Measurements from ENCODE around the gene THAP5. TPM values are rescaled to one million over a fixed set of nuclear protein-coding genes. Genes with fewer than 3 reads are reported as not detected.
A peak's percentile ranks its signal among the peaks of the same experiment; 100 is the strongest.

Gene THAP5
- polyA plus RNA-seq, 2 of the 4 experiments (the other 2 are of a cell fraction) = 20.5 to 27.4 TPM

DNA sequence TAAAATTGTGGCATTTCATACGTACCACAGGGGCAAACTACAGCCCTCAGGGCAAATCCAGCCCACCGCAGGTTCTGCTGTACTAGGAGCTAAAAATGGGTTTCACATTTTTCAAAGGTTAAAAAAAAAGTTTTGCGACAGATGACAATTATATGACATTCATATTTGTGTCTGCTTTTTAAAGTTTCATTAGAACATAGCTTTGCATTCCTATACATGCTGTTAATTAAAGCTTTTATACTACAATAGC lies 42.8 kb downstream of the THAP5 start:
- FAIRE-seq (no peak), ATAC-seq (no peak), DNase-seq (ENCODE audit: low read depth in 1 of 2, low spot score in 1 of 2) (no peak)
- CTCF ChIA-PET = interaction anchor here (2.6 kb wide), 1 partner anchor 30 kb away, joined by 12 read pairs; no protein-coding TSS in a partner anchor
- Histone ChIP-seq H3K4me2 (peak overlapping the region; percentile 77), H3K27ac (peak overlapping the region; percentile 81 to 83), H3K4me3 (peak overlapping the region; percentile 57), H3K9me3 (no peaks in the 10 kb centered on the region), H3K4me1 (peaks cover 10% of the 10 kb centered on the region)
- POLR2A ChIA-PET = interaction anchor here (2.0 kb wide), 1 partner anchor 43 kb away, joined by 18 read pairs; the partner anchor contains the start of genes DNAJB9 and THAP5
- TF ChIP-seq, protein P1, sequence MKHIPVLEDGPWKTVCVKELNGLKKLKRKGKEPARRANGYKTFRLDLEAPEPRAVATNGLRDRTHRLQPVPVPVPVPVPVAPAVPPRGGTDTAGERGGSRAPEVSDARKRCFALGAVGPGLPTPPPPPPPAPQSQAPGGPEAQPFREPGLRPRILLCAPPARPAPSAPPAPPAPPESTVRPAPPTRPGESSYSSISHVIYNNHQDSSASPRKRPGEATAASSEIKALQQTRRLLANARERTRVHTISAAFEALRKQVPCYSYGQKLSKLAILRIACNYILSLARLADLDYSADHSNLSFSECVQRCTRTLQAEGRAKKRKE (CRISPR knock-in tag; IDR thresholded peaks at IDR 0.05; ENCODE audit: low read depth) = no peak
- peak; percentile 62; the same call in 1 of the 2 replicates for TF ChIP-seq HOXA7 (CRISPR knock-in tag; IDR thresholded peaks at IDR 0.05)
- WGBS (ENCODE audit: missing lambda C conversion rate) = 20% methylated on average over 3 of the region's 3 CpGs

DNA sequence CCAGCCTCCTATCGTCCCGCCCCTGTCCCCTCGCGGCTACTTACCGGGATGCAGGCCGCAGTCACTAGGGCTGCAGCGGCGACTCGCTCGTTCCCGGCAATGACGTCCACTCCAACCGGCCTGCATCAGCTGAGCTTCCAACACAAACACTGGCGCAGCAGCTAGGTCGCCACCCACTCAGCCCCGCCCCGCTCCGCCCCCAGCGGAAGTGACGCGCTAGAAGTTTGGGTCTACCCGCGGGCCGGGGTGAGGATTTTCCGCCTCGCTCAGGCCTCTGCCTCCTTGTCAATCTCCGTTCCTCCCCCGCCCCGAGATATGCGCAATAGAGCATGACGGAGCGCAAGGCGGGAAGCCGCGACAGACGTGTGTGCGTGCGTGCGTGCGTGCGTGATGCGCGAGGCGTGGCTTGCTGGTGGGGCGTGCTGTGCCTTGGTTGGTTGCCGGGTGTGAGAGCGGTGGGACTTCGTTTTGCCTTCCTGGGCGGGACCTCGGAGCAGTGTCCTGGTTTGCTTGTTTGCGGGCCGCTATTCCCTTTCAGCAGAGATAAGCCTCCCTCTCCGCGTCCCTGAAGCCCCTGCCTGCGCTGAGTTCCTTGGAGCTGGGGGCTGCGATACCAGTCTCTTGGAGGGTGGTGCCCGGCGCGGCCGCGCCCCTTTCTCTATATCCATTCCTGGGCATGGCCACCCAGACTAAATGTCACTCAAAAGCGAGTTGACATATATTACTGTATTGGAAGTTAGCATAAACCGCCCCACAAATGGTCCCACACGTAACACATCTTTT lies 43.3 kb downstream of the THAP5 start, which contains the start of gene PNPLA8:
Gene PNPLA8 (minus strand): TSS at position 151 of the 783 bp plus-strand sequence. CDS start 10,644 bp downstream, outside the sequence.
- DNase-seq (ENCODE audit: low read depth in 1 of 2, low spot score in 1 of 2) = peak; percentile 96 to 99

More for the DNA sequence above, 43.3 kb downstream of the THAP5 start, which contains the start of gene PNPLA8:
- 1% methylated on average over 47 of the region's 64 CpGs for WGBS (ENCODE audit: missing lambda C conversion rate)
- H3K4me3 ChIP-seq = peak within 1 kb of the TSS; percentile 78
- no peaks in the 10 kb centered on the region for H3K9me3 ChIP-seq
- peak within 1 kb of the TSS; percentile 81 to 83 for H3K27ac ChIP-seq
- peak within 1 kb of the TSS; percentile 94 for H3K4me2 ChIP-seq
- 0 out of 2 replicates have a peak, but pooled peaks have one; percentile 14 for TF ChIP-seq GATA3 (IDR thresholded peaks at IDR 0.05; ENCODE audit: borderline replicate concordance)
- TF ChIP-seq, protein P2, sequence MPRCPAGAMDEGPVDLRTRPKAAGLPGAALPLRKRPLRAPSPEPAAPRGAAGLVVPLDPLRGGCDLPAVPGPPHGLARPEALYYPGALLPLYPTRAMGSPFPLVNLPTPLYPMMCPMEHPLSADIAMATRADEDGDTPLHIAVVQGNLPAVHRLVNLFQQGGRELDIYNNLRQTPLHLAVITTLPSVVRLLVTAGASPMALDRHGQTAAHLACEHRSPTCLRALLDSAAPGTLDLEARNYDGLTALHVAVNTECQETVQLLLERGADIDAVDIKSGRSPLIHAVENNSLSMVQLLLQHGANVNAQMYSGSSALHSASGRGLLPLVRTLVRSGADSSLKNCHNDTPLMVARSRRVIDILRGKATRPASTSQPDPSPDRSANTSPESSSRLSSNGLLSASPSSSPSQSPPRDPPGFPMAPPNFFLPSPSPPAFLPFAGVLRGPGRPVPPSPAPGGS (IDR thresholded peaks at IDR 0.05) = peak; percentile 16; the same call in 1 of the 3 replicates
- peak; percentile 80; the same call in 1 of the 2 replicates for TF ChIP-seq MYC (IDR thresholded peaks at IDR 0.05; ENCODE audit: borderline replicate concordance, low read length)
- TF ChIP-seq NR3C1 (IDR thresholded peaks at IDR 0.05) = no peak
- peak; percentile 69 for TF ChIP-seq POLR2A (IDR thresholded peaks at IDR 0.05; ENCODE audit: low read length)
- TF ChIP-seq JUN (IDR thresholded peaks at IDR 0.05) = peak; percentile 4 to 71; a peak in 3 of 5 replicates
- TF ChIP-seq PHF8 (IDR thresholded peaks at IDR 0.05; ENCODE audit: borderline replicate concordance, low read depth) = peak; percentile 68
- TF ChIP-seq, protein P3, sequence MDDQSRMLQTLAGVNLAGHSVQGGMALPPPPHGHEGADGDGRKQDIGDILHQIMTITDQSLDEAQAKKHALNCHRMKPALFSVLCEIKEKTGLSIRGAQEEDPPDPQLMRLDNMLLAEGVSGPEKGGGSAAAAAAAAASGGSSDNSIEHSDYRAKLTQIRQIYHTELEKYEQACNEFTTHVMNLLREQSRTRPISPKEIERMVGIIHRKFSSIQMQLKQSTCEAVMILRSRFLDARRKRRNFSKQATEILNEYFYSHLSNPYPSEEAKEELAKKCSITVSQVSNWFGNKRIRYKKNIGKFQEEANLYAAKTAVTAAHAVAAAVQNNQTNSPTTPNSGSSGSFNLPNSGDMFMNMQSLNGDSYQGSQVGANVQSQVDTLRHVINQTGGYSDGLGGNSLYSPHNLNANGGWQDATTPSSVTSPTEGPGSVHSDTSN (IDR thresholded peaks at IDR 0.05) = peak; percentile 82; the same call in 1 of the 2 replicates
- TF ChIP-seq NFE2L2 (conservative IDR thresholded peaks at IDR 0.05; ENCODE audit: low read length) = 0 out of 2 replicates have a peak, but pooled peaks have one; percentile 3
- peak; percentile 69 for TF ChIP-seq MAFK (IDR thresholded peaks at IDR 0.05; ENCODE audit: partially characterized antibody)
- TF ChIP-seq, protein P4, sequence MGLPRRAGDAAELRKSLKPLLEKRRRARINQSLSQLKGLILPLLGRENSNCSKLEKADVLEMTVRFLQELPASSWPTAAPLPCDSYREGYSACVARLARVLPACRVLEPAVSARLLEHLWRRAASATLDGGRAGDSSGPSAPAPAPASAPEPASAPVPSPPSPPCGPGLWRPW (IDR thresholded peaks at IDR 0.05) = no peak
- TF ChIP-seq, protein P5, sequence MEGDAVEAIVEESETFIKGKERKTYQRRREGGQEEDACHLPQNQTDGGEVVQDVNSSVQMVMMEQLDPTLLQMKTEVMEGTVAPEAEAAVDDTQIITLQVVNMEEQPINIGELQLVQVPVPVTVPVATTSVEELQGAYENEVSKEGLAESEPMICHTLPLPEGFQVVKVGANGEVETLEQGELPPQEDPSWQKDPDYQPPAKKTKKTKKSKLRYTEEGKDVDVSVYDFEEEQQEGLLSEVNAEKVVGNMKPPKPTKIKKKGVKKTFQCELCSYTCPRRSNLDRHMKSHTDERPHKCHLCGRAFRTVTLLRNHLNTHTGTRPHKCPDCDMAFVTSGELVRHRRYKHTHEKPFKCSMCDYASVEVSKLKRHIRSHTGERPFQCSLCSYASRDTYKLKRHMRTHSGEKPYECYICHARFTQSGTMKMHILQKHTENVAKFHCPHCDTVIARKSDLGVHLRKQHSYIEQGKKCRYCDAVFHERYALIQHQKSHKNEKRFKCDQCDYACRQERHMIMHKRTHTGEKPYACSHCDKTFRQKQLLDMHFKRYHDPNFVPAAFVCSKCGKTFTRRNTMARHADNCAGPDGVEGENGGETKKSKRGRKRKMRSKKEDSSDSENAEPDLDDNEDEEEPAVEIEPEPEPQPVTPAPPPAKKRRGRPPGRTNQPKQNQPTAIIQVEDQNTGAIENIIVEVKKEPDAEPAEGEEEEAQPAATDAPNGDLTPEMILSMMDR (IDR thresholded peaks at IDR 0.05) = no peak
- TF ChIP-seq, protein P6, sequence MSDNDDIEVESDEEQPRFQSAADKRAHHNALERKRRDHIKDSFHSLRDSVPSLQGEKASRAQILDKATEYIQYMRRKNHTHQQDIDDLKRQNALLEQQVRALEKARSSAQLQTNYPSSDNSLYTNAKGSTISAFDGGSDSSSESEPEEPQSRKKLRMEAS (IDR thresholded peaks at IDR 0.05) = peak; percentile 93
- no peak for TF ChIP-seq CHD2 (IDR thresholded peaks at IDR 0.05; ENCODE audit: low read length, partially characterized antibody)
- TF ChIP-seq, protein P7, sequence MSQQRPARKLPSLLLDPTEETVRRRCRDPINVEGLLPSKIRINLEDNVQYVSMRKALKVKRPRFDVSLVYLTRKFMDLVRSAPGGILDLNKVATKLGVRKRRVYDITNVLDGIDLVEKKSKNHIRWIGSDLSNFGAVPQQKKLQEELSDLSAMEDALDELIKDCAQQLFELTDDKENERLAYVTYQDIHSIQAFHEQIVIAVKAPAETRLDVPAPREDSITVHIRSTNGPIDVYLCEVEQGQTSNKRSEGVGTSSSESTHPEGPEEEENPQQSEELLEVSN (IDR thresholded peaks at IDR 0.05; ENCODE audit: borderline replicate concordance, low read depth) = peak; percentile 96
- no peak for TF ChIP-seq FOSL2 (IDR thresholded peaks at IDR 0.05)
- TF ChIP-seq FOSL2 (CRISPR knock-in tag; IDR thresholded peaks at IDR 0.05) = 0 out of 2 replicates have a peak, but pooled peaks have one; percentile 2
- TF ChIP-seq CEBPB (IDR thresholded peaks at IDR 0.05) = peak; percentile 44 to 81; a peak in 3 of 4 replicates
- FAIRE-seq = peak; percentile 78
- POLR2A ChIA-PET = interaction anchor here (0.6 to 2.0 kb wide), 4 partner anchors 9 to 784 kb away, joined by 3 to 18 read pairs (median 4); partner anchors contain the start of genes DNAJB9 and THAP5
- CTCF ChIA-PET = interaction anchor here (1.5 to 2.6 kb wide), 2 partner anchors 11 to 29 kb away, joined by 3 to 12 read pairs; no protein-coding TSS in a partner anchor
- ATAC-seq = peak; percentile 90 to 94
- peaks cover 10% of the 10 kb centered on the region for H3K4me1 ChIP-seq
